Measurements from ENCODE around the gene TRIM67. TPM values are rescaled to one million over a fixed set of nuclear protein-coding genes. Genes with fewer than 3 reads are reported as not detected.

Gene TRIM67
- total and polyA plus RNA-seq, 9 of the 15 experiments (the other 6 are each of a cell fraction or from before 2014, with no cell fraction given) = 0.04 to 0.60 (median 0.31) TPM

DNA sequence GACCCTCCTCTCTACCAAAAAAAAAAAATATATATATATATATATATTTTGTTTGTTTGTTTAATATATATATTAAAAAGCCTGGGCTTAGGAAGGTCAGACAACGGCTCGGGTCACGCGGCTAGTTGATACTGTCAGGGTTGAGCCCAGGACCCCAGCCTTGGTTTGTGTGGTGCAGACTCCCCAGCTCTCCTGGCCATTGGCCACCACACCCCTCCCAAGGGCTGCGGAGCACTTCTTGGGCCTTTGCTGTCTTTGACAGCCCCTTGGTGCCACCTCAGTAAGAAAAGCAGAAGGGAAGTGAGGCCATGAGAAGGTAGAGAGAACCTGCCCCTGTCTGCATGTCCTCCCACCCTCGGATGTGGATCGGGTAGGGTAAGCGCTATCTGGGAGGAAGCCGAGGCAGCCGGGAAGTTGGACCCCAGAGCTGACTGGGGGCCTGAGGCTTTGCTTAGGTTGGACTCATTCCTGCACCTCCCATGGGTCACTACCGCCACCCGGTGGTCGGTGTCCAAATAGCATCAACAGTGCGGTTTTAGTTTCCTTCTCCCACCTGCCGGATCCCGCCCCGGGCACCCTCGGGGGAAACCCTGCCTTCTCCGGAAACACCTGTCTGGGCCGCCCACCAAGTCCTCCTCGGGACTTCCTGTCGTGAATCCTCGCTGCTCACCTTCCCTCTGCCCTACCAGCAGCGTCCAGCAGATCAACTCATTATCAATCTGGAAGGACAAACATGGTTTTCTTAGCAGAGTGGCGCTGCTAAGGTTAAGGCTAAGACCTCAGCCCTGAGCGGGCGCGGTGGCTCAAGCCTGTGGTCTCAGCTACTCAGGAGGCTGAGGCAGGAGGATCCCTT lies 49.4 kb downstream of the TRIM67 start:
- ATAC-seq (peak; percentile 93), FAIRE-seq (peak; percentile 95), DNase-seq (ENCODE audit: extremely low read depth in 1 of 4, low spot score in 3 of 4) (peak; percentile 86 to 92 (median 90))
- in situ Hi-C loops (cut with MboI) (loop anchor here (5.0 kb wide), 2 partner anchors 299 to 409 kb away; no protein-coding TSS in a partner anchor), intact Hi-C loops (cut with micrococcal nuclease) (loop anchor here (1.0 to 5.0 kb wide), 4 partner anchors 196 to 413 kb away; no protein-coding TSS in a partner anchor)
- Histone ChIP-seq H3K4me1 (replicated peaks in 1 of 2; ENCODE audit: control insufficient read depth in 2 of 2, insufficient read depth in 2 of 2, low read length in 2 of 2) (peaks cover 0 to 17% of the 10 kb centered on the region in 2 experiments; a peak in 3 of 5 replicates), H3K79me2 (ENCODE audit: control insufficient read depth, insufficient read depth, low read length) (no peaks in the 10 kb centered on the region), H3K9ac (ENCODE audit: insufficient read depth in 1 of 2, low read depth in 2 of 2, low read length in 2 of 2) (peak overlapping the region; percentile 18 to 83; a peak in 3 of 4 replicates), H3K4me3 (peak overlapping the region; percentile 32), H3K36me3 (ENCODE audit: control insufficient read depth, insufficient read depth, low read length) (no peaks in the 10 kb centered on the region), H3K9me3 (replicated peaks; ENCODE audit: control insufficient read depth, insufficient read depth, low read depth, low read length) (no peaks in the 10 kb centered on the region), H3K9me1 (ENCODE audit: control insufficient read depth, insufficient read depth, low read length) (no peaks in the 10 kb centered on the region), H2AFZ (ENCODE audit: low read depth, low read length) (peak overlapping the region; percentile 92), H4K20me1 (replicated peaks; ENCODE audit: control insufficient read depth, insufficient read depth, low read length) (no peaks in the 10 kb centered on the region), H3K4me2 (ENCODE audit: insufficient read depth, low read length) (peak overlapping the region; percentile 86), H3K27ac (ENCODE audit: extremely low read depth, low read depth, low read length) (no peak overlapping the region), H3K27me3 (ENCODE audit: control insufficient read depth in 2 of 2, insufficient read depth in 2 of 2, low read length in 2 of 2) (peaks cover 10 to 18% of the 10 kb centered on the region in 2 experiments; a peak in 3 of 5 replicates)
- ChIA-PET POLR2A (interaction anchor here (0.6 to 1.2 kb wide), 3 partner anchors 16 to 568 kb away, joined by 3 to 4 read pairs (median 3); no protein-coding TSS in a partner anchor), CTCF (ENCODE audit: low intra/inter-chr PET ratio) (interaction anchor here (0.7 to 2.8 kb wide), 11 partner anchors 118 to 423 kb away, joined by 3 to 16 read pairs (median 5); no protein-coding TSS in a partner anchor)
- WGBS (ENCODE audit: insufficient coverage, low coverage, missing lambda C conversion rate) = 17% methylated on average over 28 of the region's 28 CpGs
- no TSS peak for BruUV-seq (replicated peaks)
- TF ChIP-seq STAG1 (CRISPR knock-in tag; IDR thresholded peaks at IDR 0.05; ENCODE audit: borderline replicate concordance) = peak; percentile 98
- TF ChIP-seq JUND (IDR thresholded peaks at IDR 0.05; ENCODE audit: borderline replicate concordance, low read depth, low read length) = peak; percentile 39; the same call in 1 of the 2 replicates
- TF ChIP-seq JUND (tag; IDR thresholded peaks at IDR 0.05; ENCODE audit: borderline replicate concordance, low read depth, low read length) = peak; percentile 40; the same call in 1 of the 3 replicates
- TF ChIP-seq DPF2 (IDR thresholded peaks at IDR 0.05) = 0 out of 2 replicates have a peak, but pooled peaks have one; percentile 14
- TF ChIP-seq, protein P1, sequence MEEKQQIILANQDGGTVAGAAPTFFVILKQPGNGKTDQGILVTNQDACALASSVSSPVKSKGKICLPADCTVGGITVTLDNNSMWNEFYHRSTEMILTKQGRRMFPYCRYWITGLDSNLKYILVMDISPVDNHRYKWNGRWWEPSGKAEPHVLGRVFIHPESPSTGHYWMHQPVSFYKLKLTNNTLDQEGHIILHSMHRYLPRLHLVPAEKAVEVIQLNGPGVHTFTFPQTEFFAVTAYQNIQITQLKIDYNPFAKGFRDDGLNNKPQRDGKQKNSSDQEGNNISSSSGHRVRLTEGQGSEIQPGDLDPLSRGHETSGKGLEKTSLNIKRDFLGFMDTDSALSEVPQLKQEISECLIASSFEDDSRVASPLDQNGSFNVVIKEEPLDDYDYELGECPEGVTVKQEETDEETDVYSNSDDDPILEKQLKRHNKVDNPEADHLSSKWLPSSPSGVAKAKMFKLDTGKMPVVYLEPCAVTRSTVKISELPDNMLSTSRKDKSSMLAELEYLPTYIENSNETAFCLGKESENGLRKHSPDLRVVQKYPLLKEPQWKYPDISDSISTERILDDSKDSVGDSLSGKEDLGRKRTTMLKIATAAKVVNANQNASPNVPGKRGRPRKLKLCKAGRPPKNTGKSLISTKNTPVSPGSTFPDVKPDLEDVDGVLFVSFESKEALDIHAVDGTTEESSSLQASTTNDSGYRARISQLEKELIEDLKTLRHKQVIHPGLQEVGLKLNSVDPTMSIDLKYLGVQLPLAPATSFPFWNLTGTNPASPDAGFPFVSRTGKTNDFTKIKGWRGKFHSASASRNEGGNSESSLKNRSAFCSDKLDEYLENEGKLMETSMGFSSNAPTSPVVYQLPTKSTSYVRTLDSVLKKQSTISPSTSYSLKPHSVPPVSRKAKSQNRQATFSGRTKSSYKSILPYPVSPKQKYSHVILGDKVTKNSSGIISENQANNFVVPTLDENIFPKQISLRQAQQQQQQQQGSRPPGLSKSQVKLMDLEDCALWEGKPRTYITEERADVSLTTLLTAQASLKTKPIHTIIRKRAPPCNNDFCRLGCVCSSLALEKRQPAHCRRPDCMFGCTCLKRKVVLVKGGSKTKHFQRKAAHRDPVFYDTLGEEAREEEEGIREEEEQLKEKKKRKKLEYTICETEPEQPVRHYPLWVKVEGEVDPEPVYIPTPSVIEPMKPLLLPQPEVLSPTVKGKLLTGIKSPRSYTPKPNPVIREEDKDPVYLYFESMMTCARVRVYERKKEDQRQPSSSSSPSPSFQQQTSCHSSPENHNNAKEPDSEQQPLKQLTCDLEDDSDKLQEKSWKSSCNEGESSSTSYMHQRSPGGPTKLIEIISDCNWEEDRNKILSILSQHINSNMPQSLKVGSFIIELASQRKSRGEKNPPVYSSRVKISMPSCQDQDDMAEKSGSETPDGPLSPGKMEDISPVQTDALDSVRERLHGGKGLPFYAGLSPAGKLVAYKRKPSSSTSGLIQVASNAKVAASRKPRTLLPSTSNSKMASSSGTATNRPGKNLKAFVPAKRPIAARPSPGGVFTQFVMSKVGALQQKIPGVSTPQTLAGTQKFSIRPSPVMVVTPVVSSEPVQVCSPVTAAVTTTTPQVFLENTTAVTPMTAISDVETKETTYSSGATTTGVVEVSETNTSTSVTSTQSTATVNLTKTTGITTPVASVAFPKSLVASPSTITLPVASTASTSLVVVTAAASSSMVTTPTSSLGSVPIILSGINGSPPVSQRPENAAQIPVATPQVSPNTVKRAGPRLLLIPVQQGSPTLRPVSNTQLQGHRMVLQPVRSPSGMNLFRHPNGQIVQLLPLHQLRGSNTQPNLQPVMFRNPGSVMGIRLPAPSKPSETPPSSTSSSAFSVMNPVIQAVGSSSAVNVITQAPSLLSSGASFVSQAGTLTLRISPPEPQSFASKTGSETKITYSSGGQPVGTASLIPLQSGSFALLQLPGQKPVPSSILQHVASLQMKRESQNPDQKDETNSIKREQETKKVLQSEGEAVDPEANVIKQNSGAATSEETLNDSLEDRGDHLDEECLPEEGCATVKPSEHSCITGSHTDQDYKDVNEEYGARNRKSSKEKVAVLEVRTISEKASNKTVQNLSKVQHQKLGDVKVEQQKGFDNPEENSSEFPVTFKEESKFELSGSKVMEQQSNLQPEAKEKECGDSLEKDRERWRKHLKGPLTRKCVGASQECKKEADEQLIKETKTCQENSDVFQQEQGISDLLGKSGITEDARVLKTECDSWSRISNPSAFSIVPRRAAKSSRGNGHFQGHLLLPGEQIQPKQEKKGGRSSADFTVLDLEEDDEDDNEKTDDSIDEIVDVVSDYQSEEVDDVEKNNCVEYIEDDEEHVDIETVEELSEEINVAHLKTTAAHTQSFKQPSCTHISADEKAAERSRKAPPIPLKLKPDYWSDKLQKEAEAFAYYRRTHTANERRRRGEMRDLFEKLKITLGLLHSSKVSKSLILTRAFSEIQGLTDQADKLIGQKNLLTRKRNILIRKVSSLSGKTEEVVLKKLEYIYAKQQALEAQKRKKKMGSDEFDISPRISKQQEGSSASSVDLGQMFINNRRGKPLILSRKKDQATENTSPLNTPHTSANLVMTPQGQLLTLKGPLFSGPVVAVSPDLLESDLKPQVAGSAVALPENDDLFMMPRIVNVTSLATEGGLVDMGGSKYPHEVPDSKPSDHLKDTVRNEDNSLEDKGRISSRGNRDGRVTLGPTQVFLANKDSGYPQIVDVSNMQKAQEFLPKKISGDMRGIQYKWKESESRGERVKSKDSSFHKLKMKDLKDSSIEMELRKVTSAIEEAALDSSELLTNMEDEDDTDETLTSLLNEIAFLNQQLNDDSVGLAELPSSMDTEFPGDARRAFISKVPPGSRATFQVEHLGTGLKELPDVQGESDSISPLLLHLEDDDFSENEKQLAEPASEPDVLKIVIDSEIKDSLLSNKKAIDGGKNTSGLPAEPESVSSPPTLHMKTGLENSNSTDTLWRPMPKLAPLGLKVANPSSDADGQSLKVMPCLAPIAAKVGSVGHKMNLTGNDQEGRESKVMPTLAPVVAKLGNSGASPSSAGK (IDR thresholded peaks at IDR 0.05) = peak; percentile 45; the same call in 1 of the 2 replicates
- TF ChIP-seq, protein P2, sequence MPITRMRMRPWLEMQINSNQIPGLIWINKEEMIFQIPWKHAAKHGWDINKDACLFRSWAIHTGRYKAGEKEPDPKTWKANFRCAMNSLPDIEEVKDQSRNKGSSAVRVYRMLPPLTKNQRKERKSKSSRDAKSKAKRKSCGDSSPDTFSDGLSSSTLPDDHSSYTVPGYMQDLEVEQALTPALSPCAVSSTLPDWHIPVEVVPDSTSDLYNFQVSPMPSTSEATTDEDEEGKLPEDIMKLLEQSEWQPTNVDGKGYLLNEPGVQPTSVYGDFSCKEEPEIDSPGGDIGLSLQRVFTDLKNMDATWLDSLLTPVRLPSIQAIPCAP (CRISPR knock-in tag; IDR thresholded peaks at IDR 0.05; ENCODE audit: borderline replicate concordance) = no peak

Data from K562 (cell line).